ENCODE measurements around the gene CAMTA1.

- TF ChIP-seq CTCF (conservative IDR thresholded peaks at IDR 0.05; ENCODE audit: low read length) (no peak), EZH2phosphoT487 (IDR thresholded peaks at IDR 0.05; ENCODE audit: borderline replicate concordance, low read depth, low read length) (no peak)
Measured at GRCh38 chr1:6922096-6922931, 137.1 kb downstream of the CAMTA1 start.
